A673 (cell line): Measurements from ENCODE around the gene BCR. TPM values are rescaled to one million over a fixed set of nuclear protein-coding genes. Genes with fewer than 3 reads are reported as not detected.

Experiments
- BruUV-seq: library from RNA; stranded (reverse); fragments of 400-500 nt; replicated peaks from 2 replicates; lab custom pipeline; 2021; lab: Mats Ljungman, UMichigan
- CTCF ChIA-PET: fragments of 300-600 bp; sonication (Branson Sonifier 250); formaldehyde crosslinking; loops from one replicate; lab custom pipeline; 2022; ENCODE audit warnings: antibody characterized with exemption; lab: Charles Lee
- POLR2A ChIA-PET: fragments of 300-600 bp; sonication (Branson Sonifier 250); formaldehyde crosslinking; loops from one replicate; lab custom pipeline; 2022; ENCODE audit warnings: antibody characterized with exemption; ENCODE audit not compliant: low non-redundant PET; lab: Charles Lee
- DNase-seq: peaks from one replicate; pipeline ENCODE4 v3.0.0-alpha.2; 2015; ENCODE audit warnings: low spot score
- H3K27ac ChIP-seq: fragments of 200-600 bp; sonication (generic); 2 replicates; pipeline ENCODE4 v1.5.1; 2016; ENCODE audit warnings: mixed run types, low read depth, mild to moderate bottlenecking, mixed read lengths, antibody characterized with exemption, low read length; ENCODE audit not compliant: poor library complexity, severe bottlenecking
- H3K27me3 ChIP-seq: fragments of 200-600 bp; sonication (generic); replicated peaks from 2 replicates; pipeline ENCODE4 v1.6.1; 2017; ENCODE audit warnings: mixed run types, low read depth, mild to moderate bottlenecking, mixed read lengths, antibody characterized with exemption, low read length; ENCODE audit not compliant: insufficient read depth, poor library complexity
- H3K36me3 ChIP-seq: fragments of 200-600 bp; sonication (generic); 2 replicates; pipeline ENCODE4 v1.6.1; 2016; ENCODE audit warnings: mixed run types, mild to moderate bottlenecking, mixed read lengths, antibody characterized with exemption, low read length; ENCODE audit not compliant: insufficient read depth, poor library complexity, severe bottlenecking
- H3K4me1 ChIP-seq: fragments of 200-600 bp; sonication (generic); 2 replicates; pipeline ENCODE4 v1.6.1; 2017; ENCODE audit warnings: mixed run types, mild to moderate bottlenecking, mixed read lengths, antibody characterized with exemption, low read length; ENCODE audit not compliant: insufficient read depth, poor library complexity, severe bottlenecking
- H3K4me3 ChIP-seq: fragments of 200-600 bp; sonication (generic); 2 replicates; pipeline ENCODE4 v1.5.1; 2016; ENCODE audit warnings: low read depth, mixed run types, mild to moderate bottlenecking, mixed read lengths, low read length; ENCODE audit not compliant: poor library complexity, severe bottlenecking
- H3K9me3 ChIP-seq: fragments of 200-600 bp; sonication (generic); 2 replicates; pipeline ENCODE4 v1.6.1; 2016; ENCODE audit warnings: mixed run types, low read depth, mild to moderate bottlenecking, mixed read lengths, antibody characterized with exemption, low read length; ENCODE audit not compliant: poor library complexity, severe bottlenecking
- EZH2 ChIP-seq: fragments of 200-600 bp; sonication (generic); IDR thresholded peaks from 2 replicates; pipeline ENCODE4 v1.6.1; 2017; ENCODE audit warnings: borderline replicate concordance, low read depth, mild to moderate bottlenecking, mixed read lengths, antibody characterized with exemption, low read length; ENCODE audit not compliant: poor library complexity, severe bottlenecking
- intact Hi-C: fragments of 100-400 bp; cut with micrococcal nuclease; formaldehyde crosslinking; loops from one replicate; pipeline ENCODE4 v1.10.0; 2022; ENCODE audit not compliant: unreplicated experiment
- total RNA-seq: library from RNA; stranded (reverse); gene quantifications from 2 replicates; pipeline ENCODE4 v1.2.3, GENCODE V29; 2021
- TF ChIP-seq, protein P1 (sequence below): fragments of 300-800, 200-600 bp; sonication (generic); conservative IDR thresholded peaks from 2 replicates; pipeline ENCODE4 v1.5.1; 2017; ENCODE audit warnings: low read depth, mild to moderate bottlenecking, antibody characterized with exemption, low read length, moderate library complexity, mixed read lengths

The BCR gene
- total RNA-seq, 1 experiment from 2014 or later = 63.1 TPM

DNA sequence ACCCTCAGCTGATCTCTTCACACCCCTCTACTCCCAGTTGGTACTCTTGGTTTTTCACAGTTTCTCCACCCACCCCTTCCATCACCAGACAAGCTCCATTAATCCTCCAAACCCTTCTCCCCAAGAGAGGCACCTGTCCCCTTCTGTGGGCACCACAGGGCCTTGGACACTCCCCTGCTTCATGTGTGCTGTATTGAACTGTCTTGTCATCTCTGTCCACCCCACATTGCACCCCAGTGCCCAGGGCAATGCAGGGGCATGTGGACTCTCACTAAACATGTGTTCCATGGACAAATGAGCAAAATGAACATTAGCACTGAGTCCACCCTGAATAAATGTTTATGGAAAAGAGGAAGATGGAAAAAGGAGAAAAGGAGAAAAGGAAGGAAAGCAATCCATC, 181.4 kb downstream of the BCR start:
- Histone ChIP-seq H3K36me3 (no peaks in the 10 kb centered on the region), H3K4me3 (no peak overlapping the region), H3K9me3 (no peaks in the 10 kb centered on the region), H3K27me3 (peaks cover 10% of the 10 kb centered on the region), H3K4me1 (no peaks in the 10 kb centered on the region), H3K27ac (no peak overlapping the region)
- DNase-seq = no peak
- ChIA-PET POLR2A (no interaction called here), CTCF (no interaction called here)
- TF ChIP-seq, protein P1, sequence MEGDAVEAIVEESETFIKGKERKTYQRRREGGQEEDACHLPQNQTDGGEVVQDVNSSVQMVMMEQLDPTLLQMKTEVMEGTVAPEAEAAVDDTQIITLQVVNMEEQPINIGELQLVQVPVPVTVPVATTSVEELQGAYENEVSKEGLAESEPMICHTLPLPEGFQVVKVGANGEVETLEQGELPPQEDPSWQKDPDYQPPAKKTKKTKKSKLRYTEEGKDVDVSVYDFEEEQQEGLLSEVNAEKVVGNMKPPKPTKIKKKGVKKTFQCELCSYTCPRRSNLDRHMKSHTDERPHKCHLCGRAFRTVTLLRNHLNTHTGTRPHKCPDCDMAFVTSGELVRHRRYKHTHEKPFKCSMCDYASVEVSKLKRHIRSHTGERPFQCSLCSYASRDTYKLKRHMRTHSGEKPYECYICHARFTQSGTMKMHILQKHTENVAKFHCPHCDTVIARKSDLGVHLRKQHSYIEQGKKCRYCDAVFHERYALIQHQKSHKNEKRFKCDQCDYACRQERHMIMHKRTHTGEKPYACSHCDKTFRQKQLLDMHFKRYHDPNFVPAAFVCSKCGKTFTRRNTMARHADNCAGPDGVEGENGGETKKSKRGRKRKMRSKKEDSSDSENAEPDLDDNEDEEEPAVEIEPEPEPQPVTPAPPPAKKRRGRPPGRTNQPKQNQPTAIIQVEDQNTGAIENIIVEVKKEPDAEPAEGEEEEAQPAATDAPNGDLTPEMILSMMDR = no peak
- TF ChIP-seq EZH2 = no peak
- intact Hi-C loops = loop anchor here (10.0 kb wide), 1 partner anchor 57 kb away; no protein-coding TSS in a partner anchor
- no TSS peak for BruUV-seq

GRCh38 chr22:23363683-23364082, 183.4 kb downstream of the BCR start:
- peaks cover 18% of the 10 kb centered on the region for H3K27me3 ChIP-seq
- TF ChIP-seq EZH2 = no peak
- TF ChIP-seq, protein P1 = no peak
- no TSS peak for BruUV-seq
- H3K36me3 ChIP-seq = no peaks in the 10 kb centered on the region
- H3K4me1 ChIP-seq = no peaks in the 10 kb centered on the region
- ChIA-PET POLR2A (no interaction called here), CTCF (no interaction called here)
- no peak overlapping the region for H3K27ac ChIP-seq
- H3K4me3 ChIP-seq = no peak overlapping the region
- intact Hi-C loops = loop anchor here (10.0 kb wide), 1 partner anchor 59 kb away; no protein-coding TSS in a partner anchor
- DNase-seq = no peak
- no peaks in the 10 kb centered on the region for H3K9me3 ChIP-seq

- H3K27ac ChIP-seq = no peak overlapping the region
- ChIA-PET POLR2A (no interaction called here), CTCF (interaction anchor here (0.6 kb wide), 1 partner anchor 42 kb away, joined by 3 read pairs; no protein-coding TSS in a partner anchor)
- no TSS peak for BruUV-seq
- H3K27me3 ChIP-seq = peaks cover 18% of the 10 kb centered on the region
- H3K4me1 ChIP-seq = no peaks in the 10 kb centered on the region
- DNase-seq = no peak
- no peaks in the 10 kb centered on the region for H3K36me3 ChIP-seq
- intact Hi-C loops = loop anchor here (10.0 kb wide), 1 partner anchor 60 kb away; no protein-coding TSS in a partner anchor
- no peak overlapping the region for H3K4me3 ChIP-seq
- TF ChIP-seq EZH2 = no peak
- TF ChIP-seq, protein P1 = no peak
- H3K9me3 ChIP-seq = no peaks in the 10 kb centered on the region
These were observed 184.1 kb downstream of the BCR start for GRCh38 chr22:23364389-23364788.
